ENCODE measurements around the gene DEFB124.
"Not testable (repeated sequence)": the region's sequence is repeated elsewhere in the genome, so short reads cannot be mapped to it uniquely, and the experiment has no call there.

The DEFB124 gene

GRCh38 chr20:31485450-31486339 is 10.8 kb upstream of the DEFB124 start:
- DNase-seq, result peak in 1 of 2 experiments; percentile 23

GRCh38 chr20:31484001-31484400 is 9.1 kb upstream of the DEFB124 start:
- DNase-seq, result peak; percentile 51 to 56

- no peak for DNase-seq
Measured at GRCh38 chr20:31476643-31477215, 1.8 kb upstream of the DEFB124 start.

DNA sequence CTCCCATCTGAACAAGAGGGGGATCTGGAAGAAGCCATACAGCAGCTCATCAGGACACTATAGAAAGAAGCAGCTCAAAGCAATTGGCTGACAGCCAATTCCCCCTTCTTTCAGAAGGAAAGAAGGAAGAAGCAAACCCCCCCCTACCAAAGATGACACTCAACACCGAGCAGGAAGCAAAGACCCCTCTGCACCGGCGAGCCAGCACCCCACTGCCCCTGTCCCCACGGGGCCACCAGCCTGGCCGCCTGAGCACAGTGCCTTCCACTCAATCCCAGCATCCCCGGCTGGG is 1.3 kb upstream of the DEFB124 start:
- no peak for DNase-seq

GRCh38 chr20:31475472-31476293 is 756 bp upstream of the DEFB124 start:
- DNase-seq, result no peak

DNA sequence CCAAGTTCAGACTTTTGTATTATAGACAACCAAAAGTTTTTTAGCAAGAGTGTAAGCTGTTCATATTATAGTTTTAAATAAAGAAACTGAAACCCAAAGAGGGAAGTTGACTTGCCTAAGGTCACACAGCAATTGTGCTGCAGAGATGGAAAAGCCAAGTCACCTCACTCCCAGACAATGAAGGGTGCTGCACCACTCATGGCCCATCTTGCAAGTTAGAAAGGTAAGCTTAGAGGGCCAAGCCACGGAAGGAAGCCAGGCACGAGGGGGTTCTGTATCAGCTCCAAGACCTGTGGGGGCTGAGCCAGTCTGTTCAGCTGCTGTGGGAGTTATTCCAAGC is 860 bp downstream of the DEFB124 start:
- DNase-seq, result no peak

DNA sequence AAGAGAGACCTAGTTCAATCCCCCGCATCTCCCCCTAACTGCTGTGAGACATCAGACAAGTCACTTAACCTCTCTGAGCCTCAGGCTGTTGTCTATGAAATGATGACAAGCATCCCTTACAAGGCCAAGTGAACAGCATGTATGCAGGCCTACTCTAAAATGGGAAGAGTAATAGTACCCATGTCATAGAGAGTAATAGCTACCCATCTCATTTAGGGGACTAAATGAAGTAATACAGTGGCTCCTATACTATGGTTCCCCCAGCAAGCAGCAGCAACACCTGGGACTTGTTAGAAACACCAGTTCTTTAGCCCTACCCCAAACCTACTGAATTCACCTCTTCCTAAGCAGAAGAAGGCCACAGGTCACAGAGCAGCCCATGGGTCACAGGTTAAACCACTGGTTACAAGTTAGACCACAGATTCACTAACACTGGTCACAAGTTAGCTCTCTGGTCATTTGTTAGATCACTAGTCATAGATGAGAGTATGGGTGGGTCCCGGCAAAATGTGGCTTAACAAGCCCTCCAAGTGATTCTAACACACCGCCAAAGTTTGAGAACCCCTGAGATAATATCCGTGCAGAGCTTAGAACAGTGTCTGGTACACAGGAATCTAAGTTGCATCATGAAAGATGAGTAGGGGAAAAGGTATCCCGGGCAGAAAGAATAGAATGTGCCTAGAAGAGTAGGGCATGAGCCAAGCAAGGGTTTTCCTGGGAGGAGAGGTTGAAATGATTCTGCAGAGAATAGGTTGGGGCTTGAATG is 1.4 kb downstream of the DEFB124 start:
- DNase-seq, result no peak

DNA sequence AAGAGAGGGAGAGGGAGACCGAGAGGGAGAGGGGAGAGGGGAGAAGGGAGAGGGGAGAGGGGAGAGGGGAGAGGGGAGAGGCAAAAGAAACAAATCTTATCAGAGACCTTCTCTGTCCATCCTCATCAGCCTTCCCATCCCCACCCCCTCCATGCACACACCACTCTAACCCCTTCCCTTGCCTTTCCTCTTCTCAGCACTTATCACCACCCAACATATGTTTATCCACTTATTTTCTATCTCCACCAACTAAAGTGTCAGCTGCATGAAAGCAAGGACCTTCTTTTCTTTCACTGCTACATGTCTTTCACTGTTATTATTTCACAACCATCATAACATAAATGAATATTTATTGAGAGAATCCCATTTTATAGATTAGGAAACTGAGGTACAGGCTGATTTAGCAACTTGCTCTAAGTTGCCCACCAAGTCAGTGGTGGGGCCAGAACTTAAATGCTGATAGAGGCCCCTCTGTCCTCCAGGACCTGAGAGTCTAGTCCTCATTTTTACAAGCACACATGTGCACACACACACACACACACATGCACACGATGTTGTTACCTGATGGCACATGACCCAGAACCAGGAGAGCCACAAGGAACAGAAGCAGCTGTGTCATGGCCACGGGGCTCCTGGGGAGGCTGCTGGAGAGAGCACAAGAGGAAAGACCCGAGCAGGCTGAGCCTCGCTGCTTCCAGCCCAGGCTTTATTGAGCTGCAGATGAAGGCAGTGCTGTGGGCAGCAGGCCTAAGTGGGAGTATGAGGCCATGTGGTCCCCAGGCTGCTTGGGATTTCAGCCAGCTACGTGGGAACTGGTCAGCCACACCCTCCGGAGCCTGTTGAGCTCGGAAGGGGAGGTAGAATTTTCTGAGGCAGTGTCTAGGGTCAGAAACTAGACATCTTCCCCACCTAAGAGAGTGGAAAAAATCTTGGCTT is 2.3 kb downstream of the DEFB124 start:
- no peak for DNase-seq

DNA sequence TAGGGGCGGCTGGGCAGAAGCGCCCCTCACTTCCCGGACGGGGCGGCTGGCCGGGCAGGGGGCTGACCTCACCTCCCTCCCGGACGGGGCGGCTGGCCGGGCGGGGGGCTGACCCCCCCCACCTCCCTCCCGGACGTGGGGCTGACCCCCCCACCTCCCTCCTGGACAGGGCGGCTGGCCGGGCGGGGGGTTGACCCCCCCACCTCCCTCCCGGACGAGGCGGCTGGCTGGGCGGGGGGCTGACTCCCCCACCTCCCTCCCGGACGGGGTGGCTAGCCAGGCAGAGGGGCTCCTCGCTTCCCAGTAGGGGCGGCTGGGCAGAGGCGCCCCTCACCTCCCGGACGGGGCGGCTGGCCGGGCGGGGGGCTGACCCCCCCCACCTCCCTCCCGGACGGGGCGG is 4.0 kb downstream of the DEFB124 start:
- not testable (repeated sequence) for DNase-seq

- no peak for DNase-seq
Measured at GRCh38 chr20:31454361-31454760, 20.6 kb downstream of the DEFB124 start.

DNA sequence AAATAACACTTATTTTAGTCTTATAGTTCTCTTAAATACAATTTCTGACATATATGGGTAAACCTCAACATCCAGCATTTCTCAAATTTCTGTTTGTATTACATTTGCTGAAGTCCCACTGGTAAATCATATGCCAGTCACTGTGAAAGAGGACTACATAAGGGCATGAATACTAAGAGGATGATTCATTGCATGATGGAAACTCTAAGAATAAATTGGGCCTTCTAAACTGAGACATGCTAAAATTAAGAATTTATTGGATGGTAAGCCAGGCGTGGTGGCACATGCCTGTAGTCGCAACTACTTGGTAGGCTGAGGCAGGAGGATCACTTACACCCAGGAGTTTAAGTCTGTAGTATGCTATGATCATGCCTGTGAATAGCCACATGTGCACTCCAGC is 22.4 kb downstream of the DEFB124 start:
- DNase-seq, result no peak

DNA sequence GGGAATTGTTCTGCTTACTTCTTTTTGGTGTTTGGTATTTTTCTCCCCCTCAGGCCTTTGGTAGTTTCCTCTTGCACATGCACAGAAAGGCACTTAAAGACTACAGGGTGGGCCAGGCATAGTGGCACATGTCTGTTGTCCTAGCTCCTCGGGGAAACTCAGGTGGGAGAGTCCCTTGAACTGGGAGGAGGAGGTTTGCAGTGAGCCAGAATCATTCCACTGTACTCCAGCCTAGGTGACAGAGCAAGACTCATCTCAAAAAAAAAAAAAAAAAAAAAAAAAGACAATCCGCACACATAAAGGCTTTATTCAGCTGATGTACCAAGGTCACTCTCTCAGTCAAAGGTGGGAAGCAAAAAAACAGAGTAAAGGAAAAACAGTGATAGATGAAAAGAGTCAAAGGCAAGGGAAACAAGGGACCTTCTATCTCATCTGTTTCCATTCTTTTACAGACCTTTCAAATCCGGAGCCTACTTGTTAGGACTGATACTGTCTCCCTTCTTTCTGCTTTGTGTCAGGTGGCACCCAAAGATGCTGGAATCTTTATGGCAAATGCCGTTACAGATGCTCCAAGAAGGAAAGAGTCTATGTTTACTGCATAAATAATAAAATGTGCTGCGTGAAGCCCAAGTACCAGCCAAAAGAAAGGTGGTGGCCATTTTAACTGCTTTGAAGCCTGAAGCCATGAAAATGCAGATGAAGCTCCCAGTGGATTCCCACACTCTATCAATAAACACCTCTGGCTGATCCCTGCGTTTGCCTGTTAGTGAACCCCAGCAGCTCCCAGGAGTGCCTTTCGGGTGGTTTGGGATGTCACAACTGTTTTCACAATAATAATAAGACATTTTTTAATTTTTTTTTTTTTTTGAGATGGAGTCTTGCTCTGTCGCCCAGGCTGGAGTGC is 25.2 kb downstream of the DEFB124 start:
- DNase-seq, result no peak

DNA sequence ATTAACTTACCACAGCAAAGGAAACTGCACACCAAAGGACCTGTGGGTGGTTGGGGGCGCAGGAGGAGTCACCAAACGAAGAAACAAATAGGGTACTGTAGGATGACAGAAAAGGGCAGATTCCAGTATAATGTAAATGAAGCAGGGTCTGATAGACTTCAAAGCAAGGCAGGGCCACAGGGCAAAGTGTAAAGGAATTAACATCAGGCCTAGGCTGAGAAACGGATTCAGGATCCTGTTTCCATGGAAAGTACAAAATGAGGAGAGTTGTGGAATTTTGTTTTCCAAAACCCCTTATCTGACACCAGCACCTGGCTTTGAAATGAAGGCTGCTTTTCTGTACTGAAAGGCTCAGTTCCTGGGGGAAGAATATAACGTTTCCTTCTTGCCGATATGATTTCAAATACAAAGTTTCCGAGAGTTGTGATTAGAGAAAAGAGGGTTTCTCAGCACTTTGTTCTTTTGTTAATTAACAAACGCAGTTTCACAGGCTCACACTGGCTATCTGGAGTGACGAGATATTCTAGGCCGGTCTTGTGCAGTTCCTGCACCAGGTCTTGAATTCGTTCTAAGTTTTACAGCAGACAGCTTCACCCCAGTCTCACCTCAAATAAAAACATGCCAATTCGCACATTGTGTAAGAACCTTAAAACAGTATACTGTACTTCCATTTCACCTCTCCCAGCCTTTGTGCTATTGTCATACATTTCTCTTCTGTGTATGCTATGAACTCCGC is 28.7 kb downstream of the DEFB124 start:
- no peak for DNase-seq

- peak; percentile 38 to 41 for DNase-seq
Measured at GRCh38 chr20:31440012-31440659, 34.8 kb downstream of the DEFB124 start, which contains the start of gene DEFB123. Gene DEFB123 (plus strand): TSS chr20:31440632. CDS start chr20:31440699, 67 bp downstream.

DNA sequence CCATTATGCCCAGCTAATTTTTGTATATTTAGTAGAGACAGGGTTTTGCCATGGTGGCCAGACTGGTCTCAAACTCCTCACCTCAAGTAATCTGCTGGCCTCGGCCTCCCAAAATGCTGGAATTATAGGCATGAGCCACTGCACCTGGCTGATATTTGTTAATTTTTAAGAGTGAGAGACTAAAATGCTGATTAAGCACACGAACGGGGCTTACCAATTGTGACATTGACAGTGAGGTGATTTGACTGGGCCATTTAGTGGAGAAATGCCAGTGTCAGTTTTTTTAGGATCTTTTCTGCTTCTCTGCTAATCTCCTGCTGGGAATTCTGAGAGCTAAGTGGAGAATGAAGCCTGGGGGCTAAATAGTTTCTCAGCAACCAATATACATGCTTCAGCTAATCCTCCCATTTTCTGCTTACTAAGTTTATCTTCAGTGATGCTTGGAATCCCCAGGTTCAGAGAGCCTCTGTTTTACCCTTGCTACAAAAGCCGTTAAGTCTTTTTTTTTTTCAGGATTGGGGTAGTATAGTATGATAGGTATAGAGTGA is 44.3 kb downstream of the DEFB124 start:
- DNase-seq, result no peak

DNA sequence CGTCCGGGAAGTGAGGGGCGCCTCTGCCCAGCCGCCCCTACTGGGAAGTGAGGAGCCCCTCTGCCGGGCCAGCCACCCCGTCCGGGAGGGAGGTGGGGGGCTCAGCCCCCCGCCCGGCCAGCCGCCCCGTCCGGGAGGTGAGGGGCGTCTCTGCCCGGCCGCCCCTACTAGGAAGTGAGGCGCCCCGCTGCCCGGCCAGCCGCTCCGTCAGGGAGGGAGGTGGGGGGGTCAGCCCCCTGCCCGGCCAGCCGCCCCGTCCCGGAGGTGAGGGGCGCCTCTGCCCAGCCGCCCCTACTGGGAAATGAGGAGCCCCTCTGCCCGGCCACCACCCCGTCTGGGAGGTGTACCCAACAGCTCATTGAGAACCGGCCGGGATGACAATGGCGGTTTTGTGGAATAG is 47.4 kb downstream of the DEFB124 start:
- DNase-seq, result not testable (repeated sequence)

GRCh38 chr20:31426891-31427551 is 47.9 kb downstream of the DEFB124 start:
- not testable (repeated sequence) for DNase-seq

DNA sequence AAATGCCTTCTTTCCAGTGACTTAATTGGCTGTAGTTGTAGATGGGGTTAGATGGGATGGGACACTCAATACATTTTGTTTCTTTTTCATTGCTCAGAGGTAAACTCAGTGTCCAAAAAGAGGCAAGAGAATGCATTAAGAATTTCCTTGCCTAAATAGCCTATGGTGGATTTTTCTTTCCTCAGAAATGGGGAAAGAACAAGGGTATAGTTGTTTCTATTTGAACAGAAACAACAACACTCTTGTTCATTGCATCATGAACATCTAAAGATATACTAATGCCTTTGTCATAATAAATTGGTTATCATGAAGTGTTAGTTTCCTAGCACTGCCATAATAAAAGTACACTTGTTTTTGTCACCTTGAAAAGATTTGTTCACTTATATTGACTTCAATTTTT is 49.1 kb downstream of the DEFB124 start:
- DNase-seq, result no peak

DNA sequence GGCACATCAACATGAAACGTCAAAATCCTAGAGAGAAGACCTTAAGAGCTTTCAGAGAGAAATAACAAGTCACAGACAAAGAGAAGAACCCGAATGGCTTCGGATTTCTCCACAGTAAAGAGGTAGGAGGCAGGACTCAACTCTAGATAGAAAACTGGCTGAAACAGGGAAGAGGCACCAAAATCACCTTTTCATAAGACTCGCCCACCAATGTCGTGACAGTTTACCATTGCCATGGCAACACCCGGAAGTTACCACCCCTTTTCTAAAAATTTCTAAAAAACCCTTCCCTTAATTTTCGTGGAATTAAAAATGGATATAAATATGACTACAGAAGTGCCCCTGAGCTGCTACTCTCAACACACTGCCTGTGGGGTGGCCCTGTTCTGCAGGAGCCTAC is 56.6 kb downstream of the DEFB124 start:
- no peak for DNase-seq
